HepG2 (cell line): ENCODE results near the gene DPH3. TPM values are rescaled to one million over a fixed set of nuclear protein-coding genes. Genes with fewer than 3 reads are reported as not detected.

Source experiments
- ATAC-seq: fragments of 200-7000 bp; cut with Tn5 transposase; 3 replicates; pipeline ENCODE4 v1.9.1; 2020; ENCODE audit warnings: mild to moderate bottlenecking, moderate library complexity
- BruUV-seq: library from RNA; stranded (reverse); fragments of 400-500 nt; replicated peaks from 2 replicates; lab custom pipeline; 2021; lab: Mats Ljungman, UMichigan
- CTCF ChIA-PET: fragments of 300-600 bp; formaldehyde crosslinking; extraction: SDS; loops from one replicate; lab custom pipeline; 2021; ENCODE audit warnings: low total read pairs, inconsistent platforms, low intra/inter-chr PET ratio; lab: Yijun Ruan, JAX
- POLR2A ChIA-PET: fragments of 350-600 bp; sonication (Branson Sonifier 250); formaldehyde crosslinking; loops from one replicate; lab custom pipeline; 2020; ENCODE audit warnings: antibody characterized with exemption, inconsistent platforms; lab: Yijun Ruan, JAX
- DNase-seq: peaks from one replicate; pipeline ENCODE4 v3.0.0-alpha.2; 2015; ENCODE audit warnings: low spot score
- FAIRE-seq: peaks from 3 replicates; lab custom pipeline; 2011; peaks lifted over from hg19 to GRCh38; lab: Jason Lieb, UNC
- H2AFZ ChIP-seq: one replicate; pipeline ENCODE4 v1.6.1; 2011; ENCODE audit warnings: low read length, inconsistent platforms
- H3K27ac ChIP-seq: fragments of 300-600 bp; 3 replicates; pipeline ENCODE4 v1.8.0; 2011; ENCODE audit warnings: mixed run types, mild to moderate bottlenecking, mixed read lengths, low read length, inconsistent platforms; ENCODE audit not compliant: insufficient read depth; ENCODE audit errors: extremely low read length
- H3K27me3 ChIP-seq, 2 experiments: fragments of 200-600 bp in 1 of 2; 2 replicates in 1 of 2; 3 replicates in 1 of 2; pipeline versions ENCODE4 v1.6.0 to v1.8.0; 2011; ENCODE audit warnings: low read length in 2 of 2, mild to moderate bottlenecking in 2 of 2, moderate library complexity in 2 of 2, inconsistent platforms in 1 of 2; ENCODE audit not compliant: insufficient read depth in 2 of 2, control insufficient read depth in 1 of 2
- H3K36me3 ChIP-seq, 2 experiments: fragments of 200-600 bp in 1 of 2; replicated peaks in 1 of 2; 2 replicates in 1 of 2; 3 replicates in 1 of 2; pipeline versions ENCODE4 v1.5.1 to v1.8.0; 2011; ENCODE audit warnings: low read length in 2 of 2, inconsistent platforms in 1 of 2; ENCODE audit not compliant: insufficient read depth in 2 of 2, control insufficient read depth in 1 of 2
- H3K4me1 ChIP-seq: 2 replicates; pipeline ENCODE4 v1.5.1; 2012; ENCODE audit warnings: low read length, inconsistent platforms; ENCODE audit not compliant: insufficient read depth
- H3K4me2 ChIP-seq: 2 replicates; pipeline ENCODE4 v1.6.0; 2011; ENCODE audit warnings: low read depth, low read length, inconsistent platforms
- H3K4me3 ChIP-seq, 3 experiments: fragments of 200-600 bp in 1 of 3; sonication (generic), shearing (Covaris generic) in 1 of 3; replicated peaks in 1 of 3; 2 replicates each; pipeline ENCODE4 v1.5.1; 2011 to 2016; ENCODE audit warnings: low read length in 3 of 3, inconsistent platforms in 2 of 3, low read depth in 2 of 3, mild to moderate bottlenecking in 2 of 3, control low read depth in 1 of 3, mixed read lengths in 1 of 3; ENCODE audit not compliant: insufficient read depth in 1 of 3
- H3K79me2 ChIP-seq: one replicate; pipeline ENCODE4 v1.6.1; 2011; ENCODE audit warnings: low read length, inconsistent platforms; ENCODE audit not compliant: insufficient read depth
- H3K9ac ChIP-seq: 2 replicates; pipeline ENCODE4 v1.6.0; 2011; ENCODE audit warnings: mild to moderate bottlenecking, low read depth, low read length, inconsistent platforms; ENCODE audit not compliant: insufficient read depth
- H3K9me3 ChIP-seq: 2 replicates; pipeline ENCODE4 v1.5.1; 2012; ENCODE audit warnings: mild to moderate bottlenecking, low read length
- H4K20me1 ChIP-seq: 2 replicates; pipeline ENCODE4 v1.6.0; 2011; ENCODE audit warnings: inconsistent platforms, mild to moderate bottlenecking, low read length, moderate library complexity; ENCODE audit not compliant: insufficient read depth
- KLF6 ChIP-seq: IDR thresholded peaks from 2 replicates; pipeline ENCODE4 v1.8.0; 2016; ENCODE audit warnings: missing biosample characterization, missing genetic modification reagents
- MIER2 ChIP-seq: IDR thresholded peaks from 2 replicates; pipeline ENCODE4 v1.6.1; 2016; ENCODE audit warnings: missing biosample characterization, missing genetic modification reagents
- MLXIP ChIP-seq: sonication (generic); formaldehyde crosslinking; IDR thresholded peaks from 2 replicates; pipeline ENCODE4 v1.9.0; 2021; ENCODE audit warnings: missing genetic modification reagents, borderline replicate concordance
- RAD21 ChIP-seq: fragments of 450-650 bp; formaldehyde crosslinking; IDR thresholded peaks from 2 replicates; pipeline ENCODE4 v1.5.0; 2020; ENCODE audit warnings: mild to moderate bottlenecking
- ZFYVE20 ChIP-seq: sonication (generic); formaldehyde crosslinking; IDR thresholded peaks from 2 replicates; pipeline ENCODE4 v1.8.0; 2023; ENCODE audit warnings: low read depth, mild to moderate bottlenecking, moderate library complexity, missing genetic modification reagents, borderline replicate concordance
- ZKSCAN1 ChIP-seq: fragments of 150-350 bp; IDR thresholded peaks from 2 replicates; pipeline ENCODE4 v1.6.1; 2014; ENCODE audit warnings: low read length
- ZKSCAN8 ChIP-seq: IDR thresholded peaks from 2 replicates; pipeline ENCODE4 v1.6.1; 2016; ENCODE audit warnings: borderline replicate concordance, missing genetic modification reagents, missing compliant biosample characterization
- ZNF33A ChIP-seq: sonication (generic); formaldehyde crosslinking; IDR thresholded peaks from 2 replicates; pipeline ENCODE4 v1.5.1; 2020; ENCODE audit warnings: missing genetic modification reagents, mild to moderate bottlenecking, moderate library complexity, borderline replicate concordance
- ZNF616 ChIP-seq: sonication (generic); formaldehyde crosslinking; IDR thresholded peaks from 2 replicates; pipeline ENCODE4 v1.5.0; 2020; ENCODE audit warnings: low read depth, mild to moderate bottlenecking, missing genetic modification reagents
- ZNF644 ChIP-seq: IDR thresholded peaks from 2 replicates; pipeline ENCODE4 v1.6.1; 2016; ENCODE audit warnings: low read depth
- ZNF772 ChIP-seq: sonication (generic); formaldehyde crosslinking; IDR thresholded peaks from 2 replicates; pipeline ENCODE4 v1.5.0; 2020; ENCODE audit warnings: mild to moderate bottlenecking, missing genetic modification reagents
- WGBS: methylation state at CpG from one replicate; pipeline ENCODE4 v1.1.6; 2017; ENCODE audit warnings: low lambda C conversion rate; 5-methylcytosine and 5-hydroxymethylcytosine counted together
- in situ Hi-C: cut with HindIII; loops from 2 replicates; pipeline ENCODE4 v1.10.0; 2017; ENCODE audit warnings: low pct_unique_long_range_greater_than_20kb; ENCODE audit not compliant: extremely low pct_ligation_motif_present
- intact Hi-C: fragments of 100-400 bp; cut with micrococcal nuclease; formaldehyde crosslinking; loops from one replicate; pipeline ENCODE4 v1.10.0; 2022; ENCODE audit not compliant: unreplicated experiment
- polyA plus RNA-seq, 8 experiments: library from polyadenylated mRNA; depleted of rRNA in 3 of 8; stranded (reverse) in 7 of 8; unstranded in 1 of 8; fragments of >200 nt; fragmentation: Illumina TruSeq in 4 of 8; extraction: Trizol in 4 of 8; gene quantifications; 2 replicates each; pipeline versions ENCODE4 v1.2.1 to v1.2.3, GENCODE V29; 2011 to 2016; ENCODE audit warnings: low read depth in 4 of 8, missing spikeins in 1 of 8, mixed read lengths in 1 of 8; ENCODE audit not compliant: insufficient read depth in 1 of 8
- total RNA-seq, 5 experiments: library from RNA; depleted of rRNA; stranded (reverse); fragments of >200 nt; fragmentation: Illumina TruSeq; extraction: Trizol; gene quantifications; 2 replicates each; pipeline ENCODE4 v1.2.3, GENCODE V29; 2016; ENCODE audit warnings: low read depth in 1 of 5
- TF ChIP-seq, protein P1 (sequence below): sonication (generic); formaldehyde crosslinking; IDR thresholded peaks from 2 replicates; pipeline ENCODE4 v1.8.1; 2022; ENCODE audit warnings: low read depth, mild to moderate bottlenecking, missing genetic modification reagents
- TF ChIP-seq, protein P2 (sequence below): sonication (generic); formaldehyde crosslinking; IDR thresholded peaks from 2 replicates; pipeline ENCODE4 v1.8.0; 2022; ENCODE audit warnings: missing genetic modification reagents, mild to moderate bottlenecking, borderline replicate concordance

The DPH3 gene
- total and polyA plus RNA-seq, 2 of the 13 experiments (the other 11 are each of a cell fraction or from before 2014, with no cell fraction given), result 18.3 to 21.6 TPM

DNA sequence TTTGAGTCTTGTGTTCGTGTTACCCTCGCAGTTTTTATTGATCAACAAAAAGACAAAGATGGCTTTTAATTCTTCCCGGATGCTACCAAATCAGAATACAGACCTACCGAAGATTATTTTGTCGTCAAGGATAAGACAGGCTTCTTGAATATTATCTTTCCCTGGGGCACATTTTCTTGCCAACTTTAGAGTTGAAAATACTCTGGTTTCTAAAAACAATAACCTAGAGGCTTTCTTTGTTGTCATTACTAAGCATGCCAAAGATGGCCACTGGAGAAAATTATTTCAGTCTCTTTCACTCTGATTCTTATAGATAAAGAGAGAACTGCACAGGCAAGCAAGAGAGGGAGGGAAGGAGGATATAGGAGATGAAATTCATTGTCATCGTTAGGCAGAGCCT is 34.1 kb upstream of the DPH3 start:
- FAIRE-seq (no peak), ATAC-seq (no peak), DNase-seq (no peak)
- Histone ChIP-seq H3K79me2 (no peaks in the 10 kb centered on the region), H4K20me1 (no peaks in the 10 kb centered on the region), H3K9ac (no peak overlapping the region), H3K4me2 (no peak overlapping the region), H3K27ac (no peak overlapping the region), H3K27me3 (no peaks in the 10 kb centered on the region), H3K4me1 (no peaks in the 10 kb centered on the region), H3K36me3 (peaks cover 9 to 64% of the 10 kb centered on the region in 2 experiments), H3K9me3 (no peaks in the 10 kb centered on the region), H2AFZ (no peak overlapping the region), H3K4me3 (no peak overlapping the region)
- intact Hi-C loops, result no loop called here
- no TSS peak for BruUV-seq
- in situ Hi-C loops, result loop anchor here (10.0 kb wide), 1 partner anchor 216 kb away; the partner anchor contains the start of gene RFTN1
- TF ChIP-seq, protein P1, sequence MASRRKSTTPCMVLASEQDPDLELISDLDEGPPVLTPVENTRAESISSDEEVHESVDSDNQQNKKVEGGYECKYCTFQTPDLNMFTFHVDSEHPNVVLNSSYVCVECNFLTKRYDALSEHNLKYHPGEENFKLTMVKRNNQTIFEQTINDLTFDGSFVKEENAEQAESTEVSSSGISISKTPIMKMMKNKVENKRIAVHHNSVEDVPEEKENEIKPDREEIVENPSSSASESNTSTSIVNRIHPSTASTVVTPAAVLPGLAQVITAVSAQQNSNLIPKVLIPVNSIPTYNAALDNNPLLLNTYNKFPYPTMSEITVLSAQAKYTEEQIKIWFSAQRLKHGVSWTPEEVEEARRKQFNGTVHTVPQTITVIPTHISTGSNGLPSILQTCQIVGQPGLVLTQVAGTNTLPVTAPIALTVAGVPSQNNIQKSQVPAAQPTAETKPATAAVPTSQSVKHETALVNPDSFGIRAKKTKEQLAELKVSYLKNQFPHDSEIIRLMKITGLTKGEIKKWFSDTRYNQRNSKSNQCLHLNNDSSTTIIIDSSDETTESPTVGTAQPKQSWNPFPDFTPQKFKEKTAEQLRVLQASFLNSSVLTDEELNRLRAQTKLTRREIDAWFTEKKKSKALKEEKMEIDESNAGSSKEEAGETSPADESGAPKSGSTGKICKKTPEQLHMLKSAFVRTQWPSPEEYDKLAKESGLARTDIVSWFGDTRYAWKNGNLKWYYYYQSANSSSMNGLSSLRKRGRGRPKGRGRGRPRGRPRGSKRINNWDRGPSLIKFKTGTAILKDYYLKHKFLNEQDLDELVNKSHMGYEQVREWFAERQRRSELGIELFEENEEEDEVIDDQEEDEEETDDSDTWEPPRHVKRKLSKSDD (CRISPR knock-in tag), result no peak
- no peak for TF ChIP-seq ZFYVE20 (CRISPR knock-in tag)
- TF ChIP-seq RAD21, result no peak
- no peak for TF ChIP-seq KLF6 (CRISPR knock-in tag)
- TF ChIP-seq MIER2 (CRISPR knock-in tag), result no peak
- TF ChIP-seq MLXIP (CRISPR knock-in tag), result no peak
- TF ChIP-seq ZNF644 (CRISPR knock-in tag), result no peak
- TF ChIP-seq ZNF772 (CRISPR knock-in tag), result no peak
- TF ChIP-seq ZKSCAN1, result no peak
- TF ChIP-seq ZNF616 (CRISPR knock-in tag), result no peak
- TF ChIP-seq, protein P2, sequence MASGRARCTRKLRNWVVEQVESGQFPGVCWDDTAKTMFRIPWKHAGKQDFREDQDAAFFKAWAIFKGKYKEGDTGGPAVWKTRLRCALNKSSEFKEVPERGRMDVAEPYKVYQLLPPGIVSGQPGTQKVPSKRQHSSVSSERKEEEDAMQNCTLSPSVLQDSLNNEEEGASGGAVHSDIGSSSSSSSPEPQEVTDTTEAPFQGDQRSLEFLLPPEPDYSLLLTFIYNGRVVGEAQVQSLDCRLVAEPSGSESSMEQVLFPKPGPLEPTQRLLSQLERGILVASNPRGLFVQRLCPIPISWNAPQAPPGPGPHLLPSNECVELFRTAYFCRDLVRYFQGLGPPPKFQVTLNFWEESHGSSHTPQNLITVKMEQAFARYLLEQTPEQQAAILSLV, result no peak
- TF ChIP-seq ZNF33A (CRISPR knock-in tag), result no peak
- TF ChIP-seq ZKSCAN8 (CRISPR knock-in tag), result no peak
- WGBS, result 99% methylated on average over 6 of the region's 6 CpGs
- POLR2A ChIA-PET, result no interaction called here
- CTCF ChIA-PET, result no interaction called here
